Spleen (tissue), 11 donors: ENCODE data around the gene AGBL3. TPM values are rescaled to one million over a fixed set of nuclear protein-coding genes. Genes with fewer than 3 reads are reported as not detected.

Experiments
- DNase-seq: peaks from one replicate; pipeline ENCODE4 v3.0.0-alpha.2; 2020
- H3K27ac ChIP-seq, 8 donors: fragments of 200-600 bp; sonication (generic) in 7 of 8; 1 replicate in 4 of 8; 2 replicates in 4 of 8; pipeline versions ENCODE4 v1.5.0 to v1.8.0; 2016 to 2021; ENCODE audit warnings: inconsistent platforms in 4 of 8, mild to moderate bottlenecking in 4 of 8, moderate library complexity in 1 of 8
- H3K27me3 ChIP-seq, 7 donors: fragments of 200-600 bp; sonication (generic) in 6 of 7; replicated peaks in 1 of 7; 1 replicate in 4 of 7; 2 replicates in 3 of 7; pipeline versions ENCODE4 v1.5.0 to v1.8.0; 2016 to 2021; ENCODE audit warnings: inconsistent platforms in 3 of 7, mild to moderate bottlenecking in 1 of 7
- H3K36me3 ChIP-seq, 6 donors: fragments of 200-600 bp; sonication (generic) in 5 of 6; 1 replicate in 4 of 6; 2 replicates in 2 of 6; pipeline versions ENCODE4 v1.5.0 to v1.8.0; 2016 to 2021; ENCODE audit warnings: inconsistent platforms in 2 of 6
- H3K4me1 ChIP-seq, 6 donors: fragments of 200-600 bp; sonication (generic) in 5 of 6; 1 replicate in 3 of 6; 2 replicates in 3 of 6; pipeline versions ENCODE4 v1.5.0 to v1.8.0; 2016 to 2021; ENCODE audit warnings: inconsistent platforms in 3 of 6
- H3K4me3 ChIP-seq, 8 donors: fragments of 200-600 bp; sonication (generic) in 7 of 8; 1 replicate in 4 of 8; 2 replicates in 4 of 8; pipeline versions ENCODE4 v1.5.0 to v1.8.0; 2016 to 2021; ENCODE audit warnings: inconsistent platforms in 4 of 8, mild to moderate bottlenecking in 4 of 8, moderate library complexity in 2 of 8
- H3K9me3 ChIP-seq, 8 donors: fragments of 200-600 bp; sonication (generic) in 7 of 8; 1 replicate in 4 of 8; 2 replicates in 4 of 8; pipeline versions ENCODE4 v1.5.0 to v1.8.0; 2016 to 2021; ENCODE audit warnings: inconsistent platforms in 4 of 8
- POLR2A ChIP-seq, 3 donors: fragments of 450-650 bp; IDR thresholded peaks; one replicate each; pipeline ENCODE4 v1.5.1; 2017; ENCODE audit warnings: antibody characterized with exemption in 3 of 3, mild to moderate bottlenecking in 1 of 3
- POLR2AphosphoS5 ChIP-seq, 3 donors: sonication (generic); formaldehyde crosslinking; IDR thresholded peaks; one replicate each; pipeline ENCODE4 v1.5.1; 2017; ENCODE audit warnings: antibody characterized with exemption in 3 of 3
- WGBS, 5 donors: extraction: QIAGEN DNeasy Blood & Tissue Kit in 3 of 5; methylation state at CpG; one replicate each; pipeline versions ENCODE4 v1.1.5 to v1.1.7; 2013 to 2018; 5-methylcytosine and 5-hydroxymethylcytosine counted together
- intact Hi-C: fragments of 100-400 bp; cut with DNase I; formaldehyde crosslinking; loops from one replicate; pipeline ENCODE4 v1.15.0; 2023; ENCODE audit warnings: low total_unique reads
- polyA plus RNA-seq, 3 donors: library from polyadenylated mRNA; stranded (reverse); fragments of 200-250 nt; gene quantifications; one replicate each; pipeline ENCODE4 v1.2.1, GENCODE V29; 2013
- total RNA-seq, 7 donors: library from RNA; depleted of rRNA in 3 of 7; stranded (reverse); fragments of >200 nt in 3 of 7; fragmentation: NEBNext Ultra II Directional in 4 of 7; extraction: Animal tissue kit (Norgen Biotek cat#: 25700) in 4 of 7; gene quantifications; one replicate each; pipeline versions ENCODE4 v1.1.0 to v1.2.1, GENCODE V29; 2016 to 2021
- TF ChIP-seq, protein P1 (sequence below), 11 experiments: fragments of 200-600 bp in 7 of 11; fragments of 450-650 bp in 4 of 11; sonication (generic) in 4 of 11; IDR thresholded peaks in 8 of 11; conservative IDR thresholded peaks in 3 of 11; 1 replicate in 7 of 11; 2 replicates in 4 of 11; pipeline versions ENCODE4 v1.4.0 to v1.8.0; 2016 to 2021; ENCODE audit warnings: antibody characterized with exemption in 11 of 11, inconsistent platforms in 4 of 11, mild to moderate bottlenecking in 1 of 11
- donor health status: healthy with polysubstance abuse.
- donor health status: DM: no; HTN: no; CAD: no; lungs with moderate emphysema.
- donor health status: DM: no; HTN: no; CAD: no.
- donor health status: Bipolar disorder and iron deficiency.
- donor health status: healthy.
- donor health status: DM: no; HTN: no; CAD: no.
- donor health status: DM: yes; HTN: yes; CAD: no.

The AGBL3 gene
- total and polyA plus RNA-seq, 10 donors, result 1.2 to 12.9 (median 4.9) TPM

DNA sequence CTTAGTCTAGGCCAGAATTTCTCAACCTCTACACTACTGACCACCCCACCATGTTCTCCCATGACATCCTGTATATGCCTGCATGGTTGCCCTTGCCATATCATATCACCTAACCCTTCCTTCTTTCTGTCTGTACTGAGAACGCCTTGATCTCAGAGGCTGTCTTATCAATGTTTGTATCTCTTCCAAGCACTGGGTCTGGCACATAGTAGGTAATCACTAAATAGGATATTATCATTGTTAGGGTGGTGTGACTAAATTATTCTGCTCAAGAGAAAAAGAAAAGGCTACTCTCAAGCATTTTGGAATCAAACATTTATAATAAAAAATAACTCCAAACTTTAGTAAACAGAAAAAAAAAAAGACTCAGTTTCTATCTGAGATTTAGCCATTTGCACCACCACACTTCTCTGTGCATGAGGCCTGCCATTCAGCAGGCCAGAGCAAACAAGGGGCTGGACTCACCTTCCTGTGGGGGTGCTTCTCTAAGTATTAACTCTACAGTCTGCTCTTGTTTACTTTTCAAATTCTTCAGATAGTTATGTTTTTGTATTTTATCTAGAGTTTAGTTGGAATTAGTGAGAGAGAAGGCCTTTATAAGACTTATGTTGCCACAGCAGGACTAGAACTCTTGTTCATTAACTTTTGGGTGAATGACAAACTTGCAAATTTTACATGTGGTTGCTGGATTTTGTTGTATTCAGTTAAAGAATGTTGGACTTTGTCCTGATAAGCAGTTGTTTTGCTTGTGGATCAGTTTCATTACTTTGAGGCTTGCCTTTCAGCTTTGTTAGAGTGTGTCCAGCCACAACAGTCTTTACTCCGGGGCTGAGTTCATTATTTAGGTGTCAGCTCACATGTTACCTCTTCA is 5.4 kb downstream of the AGBL3 start:
- DNase-seq, result no peak
- intact Hi-C loops, result loop anchor here (10.0 kb wide), 1 partner anchor 153 kb away; the partner anchor contains the start of gene TMEM140

DNA sequence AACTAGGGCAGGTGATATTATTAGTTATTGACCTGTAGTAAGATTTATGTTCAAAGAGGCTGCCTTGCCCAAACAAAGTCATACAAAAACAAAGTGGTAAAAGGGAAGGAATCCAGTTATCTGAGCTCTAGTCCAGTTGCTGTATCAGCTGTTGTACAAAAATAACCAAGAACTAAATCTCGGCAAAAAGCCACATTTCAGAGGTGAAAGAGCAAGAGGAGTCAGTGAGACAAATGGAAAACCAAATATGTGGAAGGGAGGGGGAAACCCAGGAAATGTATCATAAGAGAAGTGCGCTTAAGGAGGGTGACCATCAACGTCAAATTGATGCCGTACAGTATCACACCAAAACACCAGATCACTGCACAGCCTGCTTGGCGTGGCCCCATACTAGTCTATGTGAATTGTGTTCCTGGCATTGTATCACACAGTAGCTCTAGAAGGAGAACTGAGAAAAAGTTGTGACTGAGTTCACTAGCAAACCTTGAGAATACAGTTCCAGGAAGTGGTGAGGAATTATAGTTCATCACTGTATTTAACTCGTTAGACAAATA is 6.4 kb downstream of the AGBL3 start:
- no peaks in the 10 kb centered on the region for H3K27me3 ChIP-seq
- H3K4me3 ChIP-seq, result no peak overlapping the region
- H3K4me1 ChIP-seq, result peaks cover 14 to 77% (median 38%) of the 10 kb centered on the region in 6 donors
- no peak for DNase-seq
- peaks cover 2 to 54% (median 9%) of the 10 kb centered on the region in 6 donors for H3K36me3 ChIP-seq
- H3K9me3 ChIP-seq, result no peaks in the 10 kb centered on the region
- 42 to 63% (median 47%) methylated on average over 6 of the region's 6 CpGs for WGBS, 5 donors
- peak overlapping the region in 7 of 8 donors; percentile 39 to 69 (median 56) for H3K27ac ChIP-seq
- TF ChIP-seq POLR2AphosphoS5 (IDR thresholded peaks at IDR 0.05), result peak in 1 of 3 donors; percentile 70
- TF ChIP-seq POLR2A (IDR thresholded peaks at IDR 0.05), result no peak
- intact Hi-C loops, result loop anchor here (10.0 kb wide), 1 partner anchor 152 kb away; the partner anchor contains the start of gene TMEM140

More for the DNA sequence above, 5.4 kb downstream of the AGBL3 start:
- H3K4me1 ChIP-seq, result peaks cover 21 to 87% (median 46%) of the 10 kb centered on the region in 6 donors
- no peak for TF ChIP-seq POLR2AphosphoS5 (IDR thresholded peaks at IDR 0.05)
- TF ChIP-seq, protein P1, sequence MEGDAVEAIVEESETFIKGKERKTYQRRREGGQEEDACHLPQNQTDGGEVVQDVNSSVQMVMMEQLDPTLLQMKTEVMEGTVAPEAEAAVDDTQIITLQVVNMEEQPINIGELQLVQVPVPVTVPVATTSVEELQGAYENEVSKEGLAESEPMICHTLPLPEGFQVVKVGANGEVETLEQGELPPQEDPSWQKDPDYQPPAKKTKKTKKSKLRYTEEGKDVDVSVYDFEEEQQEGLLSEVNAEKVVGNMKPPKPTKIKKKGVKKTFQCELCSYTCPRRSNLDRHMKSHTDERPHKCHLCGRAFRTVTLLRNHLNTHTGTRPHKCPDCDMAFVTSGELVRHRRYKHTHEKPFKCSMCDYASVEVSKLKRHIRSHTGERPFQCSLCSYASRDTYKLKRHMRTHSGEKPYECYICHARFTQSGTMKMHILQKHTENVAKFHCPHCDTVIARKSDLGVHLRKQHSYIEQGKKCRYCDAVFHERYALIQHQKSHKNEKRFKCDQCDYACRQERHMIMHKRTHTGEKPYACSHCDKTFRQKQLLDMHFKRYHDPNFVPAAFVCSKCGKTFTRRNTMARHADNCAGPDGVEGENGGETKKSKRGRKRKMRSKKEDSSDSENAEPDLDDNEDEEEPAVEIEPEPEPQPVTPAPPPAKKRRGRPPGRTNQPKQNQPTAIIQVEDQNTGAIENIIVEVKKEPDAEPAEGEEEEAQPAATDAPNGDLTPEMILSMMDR (IDR thresholded peaks at IDR 0.05 in 8 of 11, conservative IDR thresholded peaks at IDR 0.05 in 3 of 11), result no peak
- no peak for TF ChIP-seq POLR2A (IDR thresholded peaks at IDR 0.05)
- peak overlapping the region in 7 of 8 donors; percentile 39 to 69 (median 56) for H3K27ac ChIP-seq
- 82 to 89% (median 84%) methylated on average over 2 of the region's 2 CpGs for WGBS, 5 donors
- no peaks in the 10 kb centered on the region for H3K9me3 ChIP-seq
- H3K4me3 ChIP-seq, result no peak overlapping the region
- H3K36me3 ChIP-seq, result peaks cover 2 to 45% (median 8%) of the 10 kb centered on the region in 6 donors
- H3K27me3 ChIP-seq, result no peaks in the 10 kb centered on the region

DNA sequence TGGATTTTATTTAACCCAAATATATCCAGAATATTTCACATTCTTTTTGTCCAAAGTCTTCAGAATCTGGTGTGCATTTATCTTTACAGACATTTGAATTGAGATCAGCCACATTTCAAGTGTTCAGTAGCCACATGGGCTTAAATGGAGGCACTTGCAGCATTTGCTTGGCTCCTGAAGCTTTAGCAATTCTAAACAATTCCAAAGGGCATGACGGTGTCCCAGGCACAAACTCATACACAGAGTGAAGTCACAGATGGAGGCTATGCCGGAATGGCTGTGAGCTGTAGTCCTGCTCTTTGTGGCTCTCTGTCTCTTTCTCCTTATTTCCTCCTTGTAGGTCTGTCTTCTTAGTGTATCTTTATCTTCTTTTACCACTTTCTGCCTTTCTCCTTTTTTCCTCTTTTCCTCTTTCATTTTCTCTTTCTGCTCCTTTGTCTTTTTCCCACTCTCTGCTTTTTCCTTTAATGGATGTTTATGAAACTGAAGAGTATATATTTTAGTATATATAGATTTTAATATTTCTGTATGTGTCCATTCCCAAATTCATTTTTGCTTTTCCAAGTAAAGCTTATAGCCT is 7.7 kb downstream of the AGBL3 start:
- Histone ChIP-seq H3K9me3 (no peaks in the 10 kb centered on the region), H3K27me3 (no peaks in the 10 kb centered on the region), H3K4me1 (peaks cover 3 to 64% (median 27%) of the 10 kb centered on the region in 6 donors), H3K4me3 (no peak overlapping the region), H3K36me3 (peaks cover 2 to 60% (median 12%) of the 10 kb centered on the region in 6 donors), H3K27ac (peak overlapping the region in 4 of 8 donors; percentile 5 to 56 (median 37))
- intact Hi-C loops, result loop anchor here (10.0 kb wide), 1 partner anchor 151 kb away; the partner anchor contains the start of gene TMEM140
- 93 to 98% (median 96%) methylated on average over 2 of the region's 2 CpGs for WGBS, 5 donors
- no peak for DNase-seq
- TF ChIP-seq POLR2AphosphoS5 (IDR thresholded peaks at IDR 0.05) (no peak), POLR2A (IDR thresholded peaks at IDR 0.05) (no peak)
- TF ChIP-seq, protein P1 (IDR thresholded peaks at IDR 0.05 in 8 of 11, conservative IDR thresholded peaks at IDR 0.05 in 3 of 11), result no peak

DNA sequence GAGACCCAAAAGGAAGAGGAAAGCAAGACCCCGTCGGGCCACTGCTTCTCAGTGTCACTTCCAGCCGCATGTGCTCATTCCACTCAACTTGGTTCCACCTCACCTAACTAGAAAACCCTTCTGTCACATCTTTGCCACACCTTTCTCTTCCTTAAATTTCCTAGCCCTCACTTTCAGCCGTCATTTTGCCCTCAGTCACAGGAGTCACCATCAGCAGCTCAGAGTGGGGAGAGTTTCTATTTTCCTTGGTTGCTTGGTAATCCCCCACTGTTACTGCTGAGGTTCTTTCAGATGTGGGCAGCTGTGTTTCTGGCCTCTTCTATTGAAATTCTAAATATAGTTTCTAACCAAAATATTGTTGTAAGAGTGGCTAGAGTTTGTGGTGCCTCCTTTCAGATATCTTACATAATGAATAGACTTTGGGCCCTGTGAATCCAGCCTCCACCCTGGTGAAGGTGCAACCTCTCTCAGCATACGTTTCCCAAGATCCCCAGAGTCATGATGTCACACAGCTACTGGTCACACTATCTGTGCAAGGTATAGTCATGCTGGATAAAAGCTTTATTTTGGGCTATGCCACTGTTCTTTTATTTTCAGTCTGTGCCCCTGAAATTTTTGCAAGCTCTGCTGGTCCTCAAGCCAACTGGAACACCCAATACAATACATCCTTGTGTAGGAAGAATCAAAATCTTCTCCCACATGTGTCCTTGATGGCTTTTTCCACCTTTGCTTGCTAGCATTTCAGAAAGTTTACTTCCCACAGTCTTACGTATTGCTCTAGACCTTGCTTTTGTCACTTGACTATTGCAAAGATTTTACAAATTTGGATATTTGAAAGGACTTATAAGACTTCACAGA is 9.2 kb downstream of the AGBL3 start:
- intact Hi-C loops, result loop anchor here (10.0 kb wide), 1 partner anchor 149 kb away; the partner anchor contains the start of gene TMEM140
- TF ChIP-seq POLR2AphosphoS5 (IDR thresholded peaks at IDR 0.05) (no peak), POLR2A (IDR thresholded peaks at IDR 0.05) (no peak)
- TF ChIP-seq, protein P1 (IDR thresholded peaks at IDR 0.05 in 8 of 11, conservative IDR thresholded peaks at IDR 0.05 in 3 of 11), result no peak
- peaks cover 3 to 51% (median 24%) of the 10 kb centered on the region in 6 donors for H3K4me1 ChIP-seq
- 50 to 68% (median 65%) methylated on average over 6 of the region's 6 CpGs for WGBS, 5 donors
- no peak overlapping the region for H3K4me3 ChIP-seq
- H3K36me3 ChIP-seq, result peaks cover 2 to 56% (median 14%) of the 10 kb centered on the region in 6 donors
- H3K27me3 ChIP-seq, result no peaks in the 10 kb centered on the region
- H3K9me3 ChIP-seq, result no peaks in the 10 kb centered on the region
- H3K27ac ChIP-seq, result peak overlapping the region; percentile 23 to 59 (median 41)
- DNase-seq, result no peak
